Astrocyte of the spinal cord (primary cell): ENCODE measurements around the gene MEIOB.
"Not testable (repeated sequence)": the region's sequence is repeated elsewhere in the genome, so short reads cannot be mapped to it uniquely, and the experiment has no call there.

Experiments
- DNase-seq: peaks from one replicate; pipeline ENCODE4 v3.0.0; 2011; ENCODE audit warnings: low read depth, low spot score
- H3K4me3 ChIP-seq: 2 replicates; pipeline ENCODE4 v1.5.1; 2011; ENCODE audit warnings: low read depth, mild to moderate bottlenecking, low read length, moderate library complexity
- in situ Hi-C: cut with HindIII; loops from 2 replicates; pipeline ENCODE4 v1.10.0; 2017; ENCODE audit warnings: low sequenced_read_pairs
- TF ChIP-seq, protein P1 (sequence below): IDR thresholded peaks from 2 replicates; pipeline ENCODE4 v1.5.1; 2012; ENCODE audit warnings: low read depth, mild to moderate bottlenecking, low read length, inconsistent platforms

The MEIOB gene

DNA sequence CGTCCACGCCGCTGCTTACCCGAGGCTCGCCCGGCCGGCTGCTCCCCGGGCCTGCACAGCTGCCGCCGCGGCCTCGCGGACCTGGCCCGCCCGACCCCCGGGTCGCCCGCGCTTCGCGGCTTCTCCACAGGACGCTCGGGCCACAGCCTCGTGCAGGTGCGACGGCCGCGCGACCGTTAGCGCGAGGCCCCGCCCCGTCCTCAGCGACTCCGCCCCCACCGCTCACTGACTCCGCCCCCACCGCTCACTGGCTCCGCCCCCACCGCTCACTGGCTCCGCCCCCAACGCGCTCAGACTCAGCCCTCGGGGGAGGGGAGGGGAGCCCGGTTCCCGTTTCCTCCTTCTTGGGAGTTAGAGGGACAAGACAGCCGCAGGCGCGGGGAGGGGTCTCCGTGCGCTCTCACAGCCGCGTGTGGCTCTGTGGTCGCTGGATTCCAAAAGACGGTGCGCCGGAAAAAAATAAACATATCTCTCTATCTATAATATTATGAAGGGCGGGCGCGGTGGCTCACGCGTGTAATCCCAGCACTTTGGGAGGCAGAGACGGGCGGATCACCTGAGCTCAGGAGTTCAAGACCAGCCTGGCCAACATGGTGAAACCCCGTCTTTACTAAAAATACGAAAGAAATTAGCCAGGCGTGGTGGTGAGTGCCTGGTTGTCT lies at the start of gene MEIOB:
Gene MEIOB (minus strand): TSS at position 191 of the 662 bp plus-strand sequence. CDS start 3,989 bp downstream, outside the sequence.
- in situ Hi-C loops, result no loop called here
- DNase-seq, result peak; percentile 6
- H3K4me3 ChIP-seq, result peak within 1 kb of the TSS; percentile 29

DNA sequence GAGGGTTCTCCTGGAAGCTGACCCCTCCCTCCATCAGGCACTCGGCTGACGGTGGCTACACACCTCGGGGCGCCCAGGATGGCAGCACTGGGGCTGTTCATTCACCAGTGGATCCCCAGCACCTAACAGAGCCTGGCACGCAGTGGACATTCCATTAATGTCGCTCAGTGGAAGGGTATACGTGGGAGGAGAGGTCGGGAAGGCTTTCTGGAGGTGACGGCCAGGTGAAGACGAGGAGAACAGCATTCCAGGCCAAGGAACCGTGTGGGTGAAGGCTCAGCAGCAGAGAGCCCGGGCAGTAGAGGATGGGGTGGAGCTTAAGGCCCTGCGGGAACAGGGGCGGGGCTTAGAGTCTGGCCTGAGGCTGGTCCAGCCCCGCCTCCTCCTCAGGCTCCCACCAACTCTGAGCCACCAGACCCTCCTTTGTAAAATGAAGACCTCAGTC lies 48.8 kb upstream of the MEIOB start:
- H3K4me3 ChIP-seq, result no peak overlapping the region
- in situ Hi-C loops, result no loop called here
- TF ChIP-seq, protein P1, sequence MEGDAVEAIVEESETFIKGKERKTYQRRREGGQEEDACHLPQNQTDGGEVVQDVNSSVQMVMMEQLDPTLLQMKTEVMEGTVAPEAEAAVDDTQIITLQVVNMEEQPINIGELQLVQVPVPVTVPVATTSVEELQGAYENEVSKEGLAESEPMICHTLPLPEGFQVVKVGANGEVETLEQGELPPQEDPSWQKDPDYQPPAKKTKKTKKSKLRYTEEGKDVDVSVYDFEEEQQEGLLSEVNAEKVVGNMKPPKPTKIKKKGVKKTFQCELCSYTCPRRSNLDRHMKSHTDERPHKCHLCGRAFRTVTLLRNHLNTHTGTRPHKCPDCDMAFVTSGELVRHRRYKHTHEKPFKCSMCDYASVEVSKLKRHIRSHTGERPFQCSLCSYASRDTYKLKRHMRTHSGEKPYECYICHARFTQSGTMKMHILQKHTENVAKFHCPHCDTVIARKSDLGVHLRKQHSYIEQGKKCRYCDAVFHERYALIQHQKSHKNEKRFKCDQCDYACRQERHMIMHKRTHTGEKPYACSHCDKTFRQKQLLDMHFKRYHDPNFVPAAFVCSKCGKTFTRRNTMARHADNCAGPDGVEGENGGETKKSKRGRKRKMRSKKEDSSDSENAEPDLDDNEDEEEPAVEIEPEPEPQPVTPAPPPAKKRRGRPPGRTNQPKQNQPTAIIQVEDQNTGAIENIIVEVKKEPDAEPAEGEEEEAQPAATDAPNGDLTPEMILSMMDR, result no peak
- DNase-seq, result no peak

More for the DNA sequence above, at the start of gene MEIOB:
- TF ChIP-seq, protein P1, result no peak

GRCh38 chr16:1920122-1920521 lies 48.2 kb upstream of the MEIOB start:
- H3K4me3 ChIP-seq, in situ Hi-C loops, DNase-seq: not testable (repeated sequence)

DNA sequence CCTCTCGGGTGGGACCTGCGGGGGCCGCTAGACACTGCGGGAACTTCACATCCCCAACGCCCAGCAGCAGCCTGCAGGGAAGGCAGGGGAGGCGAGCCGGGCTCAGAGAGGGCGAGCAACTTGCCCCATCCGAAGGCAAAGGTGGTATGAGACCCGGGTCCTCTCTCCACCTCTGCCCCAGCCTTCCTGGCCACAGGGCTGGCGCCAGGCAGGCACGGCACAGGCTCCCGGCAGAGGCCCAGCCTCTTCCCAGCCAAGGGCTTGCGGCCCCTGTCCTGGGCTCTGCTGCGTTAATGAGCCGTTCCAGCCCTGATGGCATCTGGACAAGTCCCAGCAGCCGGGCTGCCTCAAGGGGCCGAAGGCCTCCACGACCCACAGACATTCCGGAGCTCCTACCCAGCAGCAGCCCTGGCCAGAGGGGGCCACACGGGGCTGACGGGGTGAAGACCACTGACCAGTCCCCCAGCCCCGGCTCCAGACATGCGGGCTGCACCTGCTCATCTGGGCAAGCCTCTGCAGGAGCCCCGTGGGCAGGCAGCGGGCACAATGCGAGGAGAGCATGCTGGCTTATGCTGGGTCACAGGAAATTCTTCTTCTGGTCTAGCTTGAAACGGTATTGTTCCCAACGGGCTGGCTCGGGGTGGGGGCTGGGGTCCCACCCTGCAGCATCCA lies 47.5 kb upstream of the MEIOB start:
- TF ChIP-seq, protein P1, result no peak
- no peak for DNase-seq
- no peak overlapping the region for H3K4me3 ChIP-seq
- in situ Hi-C loops, result no loop called here

DNA sequence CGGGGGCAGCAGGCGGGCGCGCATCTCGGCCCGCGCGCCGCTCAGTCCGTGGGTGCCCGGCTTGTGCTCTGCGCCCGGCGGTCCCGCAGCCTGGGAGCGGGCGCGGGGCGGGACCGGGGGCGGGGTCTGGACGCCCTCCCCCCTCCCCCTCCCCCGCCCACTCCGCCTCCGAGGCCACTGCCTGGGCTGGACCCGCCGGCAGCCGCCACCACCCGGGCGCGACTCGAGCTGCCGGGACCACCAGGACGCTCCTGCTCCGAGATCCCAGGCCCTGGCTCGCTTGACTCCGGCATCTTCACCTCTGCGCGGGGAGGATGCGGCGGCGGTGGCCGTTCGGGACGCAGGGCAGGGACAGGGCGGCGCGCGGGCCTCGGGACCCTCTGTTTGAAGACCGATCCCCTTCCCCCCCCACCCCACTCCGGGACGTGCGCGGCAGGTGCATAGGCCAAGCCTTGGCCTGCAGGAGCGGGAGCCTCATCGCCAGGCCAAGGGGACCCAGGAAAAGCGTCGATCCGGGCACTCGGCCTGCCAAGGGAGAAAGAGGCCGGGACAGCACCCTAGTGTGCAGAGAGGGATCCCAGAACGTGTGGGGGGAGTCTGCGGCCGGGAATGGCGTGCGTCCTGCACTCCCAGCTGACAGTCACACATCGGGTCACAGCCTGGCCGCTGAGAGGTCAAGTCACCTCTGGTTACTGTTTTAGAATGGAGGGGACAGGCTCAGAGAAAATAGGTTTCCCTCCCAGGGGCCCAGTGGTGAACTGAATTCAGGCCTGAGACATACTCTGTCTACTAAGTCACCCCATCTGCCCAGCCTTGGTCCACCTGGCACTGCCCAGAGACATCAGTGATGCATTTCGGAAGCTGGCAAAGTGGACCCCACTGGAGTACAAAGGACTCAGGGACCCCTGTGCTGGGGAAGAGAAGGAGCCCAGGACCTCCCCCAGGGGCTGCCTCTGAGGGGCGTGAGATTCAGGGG lies 46.7 kb upstream of the MEIOB start, which contains the start of gene HS3ST6:
Gene HS3ST6 (minus strand): TSS at position 65 of the 976 bp plus-strand sequence. CDS start 92 bp downstream, outside the sequence.
- TF ChIP-seq, protein P1, result no peak
- in situ Hi-C loops, result no loop called here
- H3K4me3 ChIP-seq, result no peak within 1 kb of the TSS
- DNase-seq, result no peak

DNA sequence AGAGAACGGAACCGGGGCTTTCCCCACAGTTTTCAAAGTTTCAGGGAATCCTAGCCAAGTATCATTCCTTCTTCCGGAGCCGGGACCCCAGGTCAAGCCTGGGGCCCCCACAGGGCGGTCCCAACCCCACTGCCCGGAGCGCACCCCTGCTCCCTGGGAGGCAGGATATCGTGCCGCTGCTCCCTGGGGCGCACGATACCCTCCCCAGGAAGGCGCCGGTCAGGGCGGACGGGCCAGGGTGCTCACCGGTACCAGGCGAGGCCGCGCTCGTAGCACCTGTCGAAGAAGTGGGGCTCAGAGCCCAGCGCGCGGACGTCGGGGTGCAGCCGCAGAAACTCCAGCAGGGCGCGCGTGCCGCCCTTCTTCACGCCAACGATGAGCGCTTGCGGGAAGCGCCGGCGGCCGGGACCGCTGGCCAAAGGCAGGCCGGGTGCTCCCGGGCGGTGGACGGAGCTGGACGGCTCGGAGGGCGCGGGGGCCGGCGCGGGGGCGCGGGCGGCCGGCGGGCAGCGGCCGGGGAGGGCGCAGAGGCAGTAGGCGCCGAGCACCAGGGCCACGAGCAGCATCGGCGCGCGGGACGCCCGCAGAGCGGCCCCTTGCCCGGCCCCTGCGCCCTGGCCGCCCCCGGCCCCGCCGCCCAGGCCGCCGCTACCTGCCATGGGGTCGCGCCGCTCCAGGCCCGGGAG lies 45.8 kb upstream of the MEIOB start:
- no peak overlapping the region for H3K4me3 ChIP-seq
- DNase-seq, result no peak
- TF ChIP-seq, protein P1, result no peak
- in situ Hi-C loops, result no loop called here
